Measurements from ENCODE around the gene PYGO2.

Gene PYGO2

DNA sequence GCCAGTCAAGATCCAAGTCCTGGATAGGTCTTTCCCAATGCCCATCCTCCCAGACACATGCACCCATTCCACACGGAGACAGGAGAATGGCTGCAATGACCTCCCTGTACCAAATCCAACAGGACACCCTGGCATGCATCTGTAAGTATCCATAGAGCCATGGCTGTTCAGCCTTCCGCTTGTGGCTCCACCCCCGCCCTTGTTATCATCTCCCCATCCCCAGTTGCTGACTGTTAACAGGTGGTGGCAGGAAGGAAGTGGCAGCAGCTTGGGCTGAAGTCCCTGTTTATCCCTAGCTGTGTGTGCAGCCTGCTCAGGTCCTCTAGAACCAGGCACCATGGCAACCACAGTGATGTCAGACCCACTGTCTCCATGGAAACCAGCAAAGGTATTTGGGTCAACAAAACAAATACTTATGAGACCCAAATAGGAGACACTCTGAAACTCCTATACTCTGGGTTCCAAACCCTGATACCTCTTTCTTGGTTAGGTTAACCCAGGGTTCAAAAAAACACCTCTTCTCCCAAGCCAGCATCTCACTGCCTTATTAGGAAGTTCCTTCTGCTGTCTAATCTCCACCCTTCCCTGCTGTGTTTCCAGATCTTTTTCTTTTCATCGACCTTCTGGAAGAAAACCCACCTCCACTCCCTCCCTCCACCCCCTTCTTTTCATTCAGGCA is 6.4 kb downstream of the PYGO2 start:
- peak overlapping the region; percentile 74 for H3K4me3 ChIP-seq (ENCODE audit: low read depth, low read length)
- no peak for DNase-seq (ENCODE audit: low read depth)
- TF ChIP-seq, protein P1, sequence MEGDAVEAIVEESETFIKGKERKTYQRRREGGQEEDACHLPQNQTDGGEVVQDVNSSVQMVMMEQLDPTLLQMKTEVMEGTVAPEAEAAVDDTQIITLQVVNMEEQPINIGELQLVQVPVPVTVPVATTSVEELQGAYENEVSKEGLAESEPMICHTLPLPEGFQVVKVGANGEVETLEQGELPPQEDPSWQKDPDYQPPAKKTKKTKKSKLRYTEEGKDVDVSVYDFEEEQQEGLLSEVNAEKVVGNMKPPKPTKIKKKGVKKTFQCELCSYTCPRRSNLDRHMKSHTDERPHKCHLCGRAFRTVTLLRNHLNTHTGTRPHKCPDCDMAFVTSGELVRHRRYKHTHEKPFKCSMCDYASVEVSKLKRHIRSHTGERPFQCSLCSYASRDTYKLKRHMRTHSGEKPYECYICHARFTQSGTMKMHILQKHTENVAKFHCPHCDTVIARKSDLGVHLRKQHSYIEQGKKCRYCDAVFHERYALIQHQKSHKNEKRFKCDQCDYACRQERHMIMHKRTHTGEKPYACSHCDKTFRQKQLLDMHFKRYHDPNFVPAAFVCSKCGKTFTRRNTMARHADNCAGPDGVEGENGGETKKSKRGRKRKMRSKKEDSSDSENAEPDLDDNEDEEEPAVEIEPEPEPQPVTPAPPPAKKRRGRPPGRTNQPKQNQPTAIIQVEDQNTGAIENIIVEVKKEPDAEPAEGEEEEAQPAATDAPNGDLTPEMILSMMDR (IDR thresholded peaks at IDR 0.05; ENCODE audit: low read depth, low read length, missing control alignments) = no peak

DNA sequence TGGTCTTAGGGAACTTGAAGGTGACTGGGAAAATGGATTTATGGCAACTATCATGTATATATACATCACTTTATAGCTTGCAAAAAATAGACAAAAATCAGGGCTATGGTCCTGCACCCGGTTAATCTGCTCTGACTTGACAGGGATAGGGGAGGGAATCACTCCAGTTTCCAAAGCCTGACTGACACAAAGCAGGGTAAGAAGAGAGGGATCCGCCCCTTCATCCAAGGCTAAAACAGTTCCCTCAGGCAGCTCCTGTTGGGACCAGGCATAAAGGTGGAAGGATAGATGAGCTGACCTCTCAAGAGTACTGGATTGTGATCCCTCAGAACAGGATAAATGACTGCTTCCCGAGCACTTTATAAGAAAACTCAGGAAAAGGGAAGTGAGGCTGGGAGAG is 7.0 kb downstream of the PYGO2 start:
- H3K4me3 ChIP-seq (ENCODE audit: low read depth, low read length) = no peak overlapping the region; the same call in 1 of the 2 replicates
- DNase-seq (ENCODE audit: low read depth) = no peak
- TF ChIP-seq, protein P1 (IDR thresholded peaks at IDR 0.05; ENCODE audit: low read depth, low read length, missing control alignments) = no peak

DNA sequence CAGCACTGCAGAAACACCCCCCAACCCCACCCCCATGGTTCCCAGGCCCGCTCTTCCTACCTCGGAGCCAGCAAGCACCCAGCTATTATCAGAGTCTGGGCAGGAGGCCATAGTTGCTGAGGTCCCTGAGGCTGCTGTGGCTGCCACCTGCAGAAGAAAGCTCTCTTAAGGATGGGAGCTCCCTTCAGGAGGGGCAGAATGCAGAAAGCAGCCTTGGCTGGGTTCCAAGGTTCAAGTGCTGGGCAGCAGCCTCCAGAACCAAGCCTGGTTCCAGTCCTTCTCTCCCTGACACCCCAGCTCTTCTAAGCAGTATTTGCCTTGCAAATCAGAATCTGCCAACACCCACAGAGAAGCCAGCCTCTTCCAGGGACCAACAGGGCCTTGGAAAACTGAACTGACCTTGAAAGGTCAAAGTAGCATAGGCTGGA is 8.0 kb downstream of the PYGO2 start:
- DNase-seq (ENCODE audit: low read depth) = no peak
- H3K4me3 ChIP-seq (ENCODE audit: low read depth, low read length) = no peak overlapping the region
- TF ChIP-seq, protein P1 (IDR thresholded peaks at IDR 0.05; ENCODE audit: low read depth, low read length, missing control alignments) = no peak

DNA sequence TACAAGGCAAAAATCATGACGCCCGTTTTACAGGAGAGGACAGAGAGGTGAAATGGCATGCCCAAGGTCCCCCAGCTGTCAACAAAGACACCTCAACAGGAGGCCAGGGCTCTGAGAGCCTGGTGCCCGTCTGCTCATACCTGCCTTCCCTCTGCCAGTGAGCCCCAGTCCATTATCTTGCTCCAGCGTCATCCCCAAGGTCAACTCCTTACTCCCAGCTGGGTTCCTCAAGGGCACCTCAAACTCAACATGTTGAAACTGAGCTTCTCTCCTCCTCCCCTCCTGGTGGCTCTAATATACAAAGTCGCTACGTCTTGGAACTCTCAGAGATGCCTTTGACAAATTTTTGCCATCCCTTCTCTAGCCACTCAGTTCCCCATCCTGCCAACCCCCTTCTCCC is 8.9 kb downstream of the PYGO2 start:
- TF ChIP-seq, protein P1 (IDR thresholded peaks at IDR 0.05; ENCODE audit: low read depth, low read length, missing control alignments) = no peak
- DNase-seq (ENCODE audit: low read depth) = no peak
- H3K4me3 ChIP-seq (ENCODE audit: low read depth, low read length) = no peak overlapping the region

DNA sequence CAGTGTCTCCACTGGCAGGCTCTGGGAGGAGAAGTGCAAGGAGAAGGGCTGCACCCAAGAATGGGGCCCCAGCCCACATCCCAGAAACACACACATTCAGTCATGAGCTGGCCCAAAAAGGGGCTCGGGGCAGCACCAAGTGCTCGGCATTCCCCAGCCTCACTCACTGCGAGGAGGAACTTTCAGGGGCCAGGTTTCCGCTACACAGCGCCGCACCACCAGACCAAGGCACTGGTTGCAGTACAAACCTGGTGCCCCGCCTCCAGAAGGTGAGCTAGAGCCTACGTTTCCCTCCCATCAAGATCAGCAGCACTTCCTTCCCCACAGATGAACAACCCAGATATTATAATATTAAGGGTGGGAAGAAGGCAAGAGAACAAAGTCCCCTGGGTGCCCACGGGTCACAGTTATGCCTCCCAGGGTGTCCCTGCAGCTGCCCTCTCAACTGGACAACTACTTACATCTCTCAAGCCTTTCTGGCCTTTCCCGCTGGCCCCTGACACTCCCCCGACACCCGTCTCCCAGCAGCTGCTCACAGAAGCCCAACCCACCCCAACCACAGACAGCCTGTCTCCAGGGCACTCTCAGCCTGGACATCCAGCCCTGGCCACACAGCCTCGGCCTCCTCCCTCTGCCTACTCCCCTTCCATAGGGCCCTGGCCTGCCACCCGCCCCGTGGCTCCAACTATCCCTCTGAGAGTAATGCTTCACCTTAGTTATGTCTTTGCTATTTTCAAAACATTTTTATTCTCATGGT is 9.5 kb downstream of the PYGO2 start:
- DNase-seq (ENCODE audit: low read depth) = no peak
- TF ChIP-seq, protein P1 (IDR thresholded peaks at IDR 0.05; ENCODE audit: low read depth, low read length, missing control alignments) = no peak
- no peak overlapping the region for H3K4me3 ChIP-seq (ENCODE audit: low read depth, low read length)

DNA sequence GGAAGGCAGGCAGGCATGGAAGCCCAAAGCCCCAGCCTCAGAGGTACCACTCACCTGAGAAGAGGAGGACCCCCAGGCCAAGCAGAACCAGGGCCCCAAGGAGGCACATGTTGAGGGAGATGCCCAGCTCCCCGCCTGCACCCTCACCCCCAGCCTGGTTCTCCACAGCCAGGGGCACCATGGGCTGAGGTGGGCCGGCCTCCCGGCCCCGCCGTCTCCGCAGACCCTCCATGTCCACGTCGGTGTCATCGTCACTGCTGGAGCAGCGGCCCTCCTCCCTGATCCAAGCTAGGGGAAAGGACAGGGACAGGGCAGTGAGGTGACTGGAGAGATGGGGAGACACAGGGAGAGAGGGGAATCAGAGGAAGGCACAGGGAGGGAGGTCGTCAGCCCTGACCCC is 13.5 kb downstream of the PYGO2 start:
- TF ChIP-seq, protein P1 (IDR thresholded peaks at IDR 0.05; ENCODE audit: low read depth, low read length, missing control alignments) = no peak
- no peak overlapping the region for H3K4me3 ChIP-seq (ENCODE audit: low read depth, low read length)
- DNase-seq (ENCODE audit: low read depth) = no peak

Measured in GM12864 (cell line).